Lower lobe of right lung (tissue), 2 donors: ENCODE data around the gene C22orf31. TPM values are rescaled to one million over a fixed set of nuclear protein-coding genes. Genes with fewer than 3 reads are reported as not detected.
"Not testable (repeated sequence)": the region's sequence is repeated elsewhere in the genome, so short reads cannot be mapped to it uniquely, and the experiment has no call there.

ENCODE experiments used
- ATAC-seq, 2 donors: fragments of 200-7000 bp; cut with Tn5 transposase; one replicate each; pipeline ENCODE4 v1.9.1; 2020 to 2022; ENCODE audit warnings: mild to moderate bottlenecking in 2 of 2, moderate library complexity in 2 of 2
- DNase-seq: peaks from one replicate; pipeline ENCODE4 v3.0.0-alpha.2; 2020
- H3K27ac ChIP-seq: fragments of 200-600 bp; one replicate; pipeline ENCODE4 v1.8.0; 2022
- H3K27me3 ChIP-seq: fragments of 200-600 bp; one replicate; pipeline ENCODE4 v1.8.0; 2022; ENCODE audit warnings: low read depth
- H3K36me3 ChIP-seq: fragments of 200-600 bp; one replicate; pipeline ENCODE4 v1.8.0; 2022; ENCODE audit warnings: mild to moderate bottlenecking
- H3K4me1 ChIP-seq: fragments of 200-600 bp; one replicate; pipeline ENCODE4 v1.8.0; 2022
- H3K4me3 ChIP-seq: fragments of 200-600 bp; one replicate; pipeline ENCODE4 v1.8.0; 2022; ENCODE audit warnings: mild to moderate bottlenecking
- H3K9me3 ChIP-seq: fragments of 200-600 bp; one replicate; pipeline ENCODE4 v1.8.0; 2022
- intact Hi-C: fragments of 100-400 bp; cut with DNase I; formaldehyde crosslinking; loops from one replicate; pipeline ENCODE4 v1.11.0; 2022
- total RNA-seq: library from RNA; stranded (reverse); fragmentation: NEBNext Ultra II Directional; extraction: Animal tissue kit (Norgen Biotek cat#: 25700); gene quantifications from one replicate; pipeline ENCODE4 v1.2.1, GENCODE V29; 2021
- TF ChIP-seq, protein P1 (sequence below): fragments of 200-600 bp; IDR thresholded peaks from one replicate; pipeline ENCODE4 v1.8.0; 2022; ENCODE audit warnings: antibody characterized with exemption, mild to moderate bottlenecking
- donor health status: DM: no; HTN: yes; CAD: no; lungs with severe emphysema.

Gene C22orf31
- total RNA-seq, 1 donor from 2014 or later = not detected

DNA sequence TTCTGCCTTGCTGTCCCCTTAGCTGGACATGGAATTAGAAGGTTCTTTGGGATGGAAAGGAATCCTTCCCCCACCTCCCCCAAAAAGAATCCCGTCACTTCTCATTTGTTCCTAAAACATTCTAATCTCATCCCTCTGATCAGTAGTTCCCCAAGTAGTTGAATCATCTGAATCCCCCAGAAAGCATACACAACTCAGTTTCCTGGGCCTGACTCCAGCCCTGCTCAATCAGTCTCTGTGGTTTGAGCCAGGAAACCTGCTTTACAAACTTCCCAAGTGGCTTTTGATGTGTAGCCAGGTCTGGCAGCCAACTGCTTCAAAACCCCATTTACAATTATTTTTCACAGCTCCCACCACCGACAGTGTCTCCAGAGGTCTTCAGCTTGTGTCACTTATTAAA, 20.2 kb downstream of the C22orf31 start:
- Histone ChIP-seq H3K9me3 (no peaks in the 10 kb centered on the region), H3K36me3 (peaks cover 14% of the 10 kb centered on the region), H3K4me3 (no peak overlapping the region), H3K27me3 (no peaks in the 10 kb centered on the region), H3K4me1 (peaks cover 33% of the 10 kb centered on the region), H3K27ac (no peak overlapping the region)
- intact Hi-C loops = loop anchor here (10.0 kb wide), 1 partner anchor 187 kb away; no protein-coding TSS in a partner anchor
- no peak for DNase-seq
- TF ChIP-seq, protein P1, sequence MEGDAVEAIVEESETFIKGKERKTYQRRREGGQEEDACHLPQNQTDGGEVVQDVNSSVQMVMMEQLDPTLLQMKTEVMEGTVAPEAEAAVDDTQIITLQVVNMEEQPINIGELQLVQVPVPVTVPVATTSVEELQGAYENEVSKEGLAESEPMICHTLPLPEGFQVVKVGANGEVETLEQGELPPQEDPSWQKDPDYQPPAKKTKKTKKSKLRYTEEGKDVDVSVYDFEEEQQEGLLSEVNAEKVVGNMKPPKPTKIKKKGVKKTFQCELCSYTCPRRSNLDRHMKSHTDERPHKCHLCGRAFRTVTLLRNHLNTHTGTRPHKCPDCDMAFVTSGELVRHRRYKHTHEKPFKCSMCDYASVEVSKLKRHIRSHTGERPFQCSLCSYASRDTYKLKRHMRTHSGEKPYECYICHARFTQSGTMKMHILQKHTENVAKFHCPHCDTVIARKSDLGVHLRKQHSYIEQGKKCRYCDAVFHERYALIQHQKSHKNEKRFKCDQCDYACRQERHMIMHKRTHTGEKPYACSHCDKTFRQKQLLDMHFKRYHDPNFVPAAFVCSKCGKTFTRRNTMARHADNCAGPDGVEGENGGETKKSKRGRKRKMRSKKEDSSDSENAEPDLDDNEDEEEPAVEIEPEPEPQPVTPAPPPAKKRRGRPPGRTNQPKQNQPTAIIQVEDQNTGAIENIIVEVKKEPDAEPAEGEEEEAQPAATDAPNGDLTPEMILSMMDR = no peak
- ATAC-seq = peak; percentile 29 to 63

DNA sequence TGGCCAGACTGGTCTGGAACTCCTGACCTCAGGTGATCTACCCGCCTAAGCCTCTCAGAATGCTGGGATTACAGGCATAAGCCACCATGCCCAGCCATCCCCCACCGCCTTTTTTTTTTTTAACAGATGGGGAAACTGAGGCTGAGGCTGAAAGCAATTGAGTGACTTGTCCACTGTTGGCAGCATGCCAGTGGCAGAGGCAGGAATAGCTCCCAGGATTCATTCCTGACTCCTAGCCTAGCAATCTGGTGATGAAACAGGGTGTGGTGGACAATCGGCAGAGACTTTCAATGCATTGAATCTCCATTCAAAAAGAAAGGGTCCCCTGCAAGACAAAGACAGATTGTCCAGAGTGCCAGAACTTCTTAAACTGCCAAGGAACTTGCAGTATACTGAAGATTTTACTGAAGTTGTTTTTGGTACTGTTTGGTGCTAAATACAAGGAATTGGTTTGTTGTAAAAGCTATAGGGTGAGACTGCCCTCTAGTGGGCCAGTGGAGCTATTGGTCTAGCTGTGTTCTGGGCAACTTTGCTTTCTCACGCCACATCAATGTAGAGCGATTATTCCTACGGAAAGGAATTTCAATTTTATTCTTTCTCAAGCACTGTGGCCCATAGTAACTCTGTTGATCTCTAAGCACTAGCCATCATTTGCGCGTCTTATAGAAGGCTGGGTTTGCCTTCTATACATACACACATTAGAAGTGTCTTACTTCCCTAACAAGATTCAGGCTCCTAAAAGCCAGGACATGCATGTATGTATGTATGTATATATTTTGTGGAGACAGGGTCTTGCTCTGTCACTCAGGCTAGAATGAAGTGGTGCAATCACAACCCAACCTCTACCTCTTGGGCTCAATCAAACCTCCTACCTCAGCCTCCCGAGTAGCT, 21.0 kb downstream of the C22orf31 start:
- Histone ChIP-seq H3K9me3 (no peaks in the 10 kb centered on the region), H3K36me3 (peaks cover 11% of the 10 kb centered on the region), H3K4me1 (peaks cover 33% of the 10 kb centered on the region), H3K27ac (no peak overlapping the region), H3K4me3 (no peak overlapping the region), H3K27me3 (no peaks in the 10 kb centered on the region)
- intact Hi-C loops = loop anchor here (10.0 kb wide), 1 partner anchor 186 kb away; no protein-coding TSS in a partner anchor
- ATAC-seq = peak; percentile 86 to 88
- TF ChIP-seq, protein P1 = peak; percentile 97
- DNase-seq = no peak

DNA sequence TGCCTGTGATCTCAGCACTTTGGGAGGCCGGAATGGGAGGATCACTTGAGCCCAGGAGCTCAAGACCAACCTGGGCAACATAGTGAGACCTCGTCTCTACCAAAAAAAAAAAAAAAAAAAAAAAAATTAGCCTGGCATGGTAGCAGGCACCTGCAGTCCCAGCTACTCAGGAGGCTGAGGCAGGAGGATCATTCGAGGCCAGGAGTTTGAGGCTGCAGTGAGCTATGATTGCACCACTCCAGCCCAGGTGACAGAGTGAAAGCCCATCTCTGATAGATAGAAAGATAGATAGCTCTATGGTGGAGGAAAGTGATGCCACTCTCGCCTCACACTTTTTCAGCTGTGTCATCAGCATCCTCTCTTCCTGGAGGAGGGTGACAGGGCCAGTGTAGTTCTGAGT, 21.9 kb downstream of the C22orf31 start:
- not testable (repeated sequence) for H3K27ac ChIP-seq
- intact Hi-C loops = loop anchor here (10.0 kb wide), 1 partner anchor 185 kb away; no protein-coding TSS in a partner anchor

DNA sequence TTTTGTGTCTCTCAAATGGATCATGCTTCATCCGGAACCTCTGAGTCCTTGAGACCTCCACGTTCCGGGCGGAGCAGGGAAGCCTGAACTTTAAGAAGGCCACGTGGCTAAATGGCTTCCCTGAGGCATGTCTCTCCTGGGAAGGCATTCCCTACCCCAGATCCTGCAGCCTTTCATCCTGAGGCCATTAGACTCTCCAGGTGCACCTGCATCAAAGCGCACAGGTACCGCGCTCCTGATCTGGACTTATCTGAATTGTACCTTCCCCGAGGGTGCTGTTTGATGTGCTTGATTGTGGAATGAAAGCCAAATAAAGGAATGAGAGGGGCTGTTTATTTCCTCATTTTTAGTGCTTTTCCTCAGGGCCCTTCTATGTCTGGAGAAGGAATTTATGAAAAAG, 22.5 kb downstream of the C22orf31 start:
- DNase-seq = no peak
- Histone ChIP-seq H3K4me3 (no peak overlapping the region), H3K9me3 (no peaks in the 10 kb centered on the region), H3K4me1 (peaks cover 30% of the 10 kb centered on the region), H3K27me3 (no peaks in the 10 kb centered on the region), H3K36me3 (peaks cover 1% of the 10 kb centered on the region), H3K27ac (no peak overlapping the region)
- TF ChIP-seq, protein P1 = no peak
- intact Hi-C loops = no loop called here
- no peak for ATAC-seq

More for the DNA sequence above, 21.9 kb downstream of the C22orf31 start:
- H3K4me3 ChIP-seq, ATAC-seq, H3K36me3 ChIP-seq, H3K27me3 ChIP-seq, H3K9me3 ChIP-seq, DNase-seq: not testable (repeated sequence)
- peaks cover 33% of the 10 kb centered on the region for H3K4me1 ChIP-seq

DNA sequence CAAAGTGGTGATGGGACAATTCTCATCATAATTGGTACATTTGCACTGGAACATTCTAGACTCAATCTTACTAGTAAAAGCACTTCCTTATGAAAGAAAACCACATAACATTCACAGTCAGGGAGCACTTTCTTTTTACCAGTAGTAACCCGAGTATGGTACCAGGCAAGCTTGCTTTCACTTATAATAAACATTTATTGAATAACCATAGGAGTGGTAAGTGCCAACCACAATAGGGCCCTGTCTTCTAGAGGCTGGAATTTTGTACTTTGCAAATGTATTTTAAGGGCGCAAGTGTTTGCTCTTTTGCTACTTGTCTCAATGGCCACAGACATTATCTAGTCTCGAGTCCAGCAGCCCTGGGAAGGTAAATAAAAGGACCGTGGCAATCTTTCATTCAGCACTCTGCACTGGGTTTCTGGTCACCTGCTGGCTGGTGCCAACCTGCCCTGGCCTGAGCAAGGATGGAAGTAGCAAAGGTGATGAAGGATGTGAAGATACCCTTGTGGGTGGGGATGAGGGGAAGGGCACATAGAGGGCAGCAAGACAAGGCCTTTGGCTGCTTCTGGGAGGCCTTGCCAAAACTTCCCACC, 24.2 kb downstream of the C22orf31 start:
- TF ChIP-seq, protein P1 = no peak
- ATAC-seq = peak in 1 of 2 donors; percentile 27
- Histone ChIP-seq H3K4me1 (peaks cover 25% of the 10 kb centered on the region), H3K27ac (no peak overlapping the region), H3K4me3 (no peak overlapping the region), H3K9me3 (no peaks in the 10 kb centered on the region), H3K36me3 (no peaks in the 10 kb centered on the region), H3K27me3 (no peaks in the 10 kb centered on the region)
- intact Hi-C loops = no loop called here
- no peak for DNase-seq

DNA sequence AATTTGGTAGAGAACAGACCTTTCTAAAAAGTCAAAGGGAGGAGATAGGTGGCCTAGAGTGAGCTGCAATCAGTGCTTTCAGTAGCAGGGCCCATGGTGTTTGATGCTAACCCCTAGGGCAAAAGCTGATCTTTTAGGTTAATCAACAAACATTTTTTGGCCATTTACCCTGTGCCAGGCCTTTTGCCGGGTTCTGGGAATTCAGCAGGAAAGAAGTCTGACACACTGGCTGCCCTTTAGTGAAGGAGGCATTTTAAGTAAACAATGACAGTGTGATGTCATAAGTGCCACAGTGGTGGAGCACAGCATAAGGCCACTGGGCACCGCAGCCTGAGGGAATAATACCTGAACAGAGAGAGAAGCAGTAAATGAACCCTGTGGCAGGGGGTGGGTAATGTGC, 29.0 kb downstream of the C22orf31 start:
- peaks cover 53% of the 10 kb centered on the region for H3K4me1 ChIP-seq

More for the DNA sequence above, 29.0 kb downstream of the C22orf31 start:
- DNase-seq (no peak), ATAC-seq (peak; percentile 40 to 60)
- no peaks in the 10 kb centered on the region for H3K9me3 ChIP-seq
- H3K4me3 ChIP-seq = no peak overlapping the region
- intact Hi-C loops = no loop called here
- H3K27me3 ChIP-seq = no peaks in the 10 kb centered on the region
- no peaks in the 10 kb centered on the region for H3K36me3 ChIP-seq
- peak overlapping the region; percentile 78 for H3K27ac ChIP-seq
- TF ChIP-seq, protein P1 = no peak
